ENCODE results near the gene POU2F1.

Gene POU2F1

DNA sequence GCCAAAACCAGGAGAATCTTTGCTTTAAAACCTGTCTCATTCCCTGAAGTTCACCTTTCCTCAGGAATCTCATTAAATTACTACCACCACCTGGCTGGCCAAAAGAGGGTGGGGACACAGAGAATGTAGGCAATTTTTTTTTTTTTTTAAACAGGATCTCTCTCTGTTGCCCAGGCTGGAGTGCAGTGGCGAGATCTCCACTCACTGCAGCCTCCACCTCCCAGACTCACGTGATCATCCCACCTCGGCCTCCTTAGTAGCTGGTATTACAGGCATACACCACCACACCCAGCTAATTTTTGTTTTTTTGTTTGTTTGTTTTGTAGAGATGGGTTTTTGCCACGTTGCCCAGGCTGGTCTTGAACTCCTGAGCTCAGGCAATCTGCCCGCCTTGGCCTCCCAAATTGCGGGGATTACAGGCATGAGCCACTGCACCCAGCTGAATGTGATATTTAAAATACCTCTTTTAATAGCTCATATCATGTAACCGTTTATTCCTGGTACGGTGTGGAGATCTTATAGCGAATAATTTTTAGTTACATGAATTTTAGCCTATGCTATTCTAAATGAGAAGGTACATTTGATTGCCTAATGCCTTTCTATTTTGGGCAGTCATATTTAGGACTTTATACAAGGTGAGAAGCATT, 84.5 kb downstream of the POU2F1 start:
- no peak overlapping the region for H3K27ac ChIP-seq
- TF ChIP-seq, protein P1, sequence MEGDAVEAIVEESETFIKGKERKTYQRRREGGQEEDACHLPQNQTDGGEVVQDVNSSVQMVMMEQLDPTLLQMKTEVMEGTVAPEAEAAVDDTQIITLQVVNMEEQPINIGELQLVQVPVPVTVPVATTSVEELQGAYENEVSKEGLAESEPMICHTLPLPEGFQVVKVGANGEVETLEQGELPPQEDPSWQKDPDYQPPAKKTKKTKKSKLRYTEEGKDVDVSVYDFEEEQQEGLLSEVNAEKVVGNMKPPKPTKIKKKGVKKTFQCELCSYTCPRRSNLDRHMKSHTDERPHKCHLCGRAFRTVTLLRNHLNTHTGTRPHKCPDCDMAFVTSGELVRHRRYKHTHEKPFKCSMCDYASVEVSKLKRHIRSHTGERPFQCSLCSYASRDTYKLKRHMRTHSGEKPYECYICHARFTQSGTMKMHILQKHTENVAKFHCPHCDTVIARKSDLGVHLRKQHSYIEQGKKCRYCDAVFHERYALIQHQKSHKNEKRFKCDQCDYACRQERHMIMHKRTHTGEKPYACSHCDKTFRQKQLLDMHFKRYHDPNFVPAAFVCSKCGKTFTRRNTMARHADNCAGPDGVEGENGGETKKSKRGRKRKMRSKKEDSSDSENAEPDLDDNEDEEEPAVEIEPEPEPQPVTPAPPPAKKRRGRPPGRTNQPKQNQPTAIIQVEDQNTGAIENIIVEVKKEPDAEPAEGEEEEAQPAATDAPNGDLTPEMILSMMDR (IDR thresholded peaks at IDR 0.05), result no peak
- no peaks in the 10 kb centered on the region for H3K27me3 ChIP-seq
- H3K36me3 ChIP-seq, result no peaks in the 10 kb centered on the region
- no peaks in the 10 kb centered on the region for H3K9me3 ChIP-seq
- H3K4me1 ChIP-seq (ENCODE audit: control insufficient read depth in 1 of 2, insufficient read depth in 1 of 2, low read depth in 1 of 2, low read length in 1 of 2), result peaks cover 0 to 3% of the 10 kb centered on the region in 2 experiments
- H3K4me3 ChIP-seq (ENCODE audit: low read depth in 1 of 2, low read length in 1 of 2), result no peak overlapping the region

DNA sequence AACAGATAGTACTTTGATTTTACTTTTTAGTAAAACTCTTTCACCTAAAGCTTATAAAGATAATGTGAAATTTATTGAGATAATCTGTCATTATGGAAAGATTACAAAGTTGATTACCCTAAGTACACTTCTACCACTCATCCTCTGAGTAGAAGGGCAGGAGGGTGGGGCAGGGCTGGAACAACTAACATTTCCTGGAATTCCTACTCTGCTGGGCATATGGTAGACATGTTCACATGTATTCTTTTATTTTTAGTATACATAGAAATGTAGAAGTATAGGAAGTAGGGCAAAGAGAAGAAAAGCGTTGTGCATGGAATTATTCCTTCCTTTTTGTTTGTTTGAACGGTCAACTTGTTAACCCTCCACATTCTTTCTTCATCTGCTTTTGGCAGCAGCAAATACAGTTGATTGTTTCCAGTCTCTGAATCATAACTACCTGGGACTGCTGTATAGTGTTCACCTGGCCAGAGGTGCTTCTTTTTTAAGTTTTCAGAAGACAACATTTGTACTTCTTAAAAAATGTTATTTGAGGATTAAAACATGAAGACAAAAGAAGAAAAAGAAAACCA, 85.1 kb downstream of the POU2F1 start:
- no peaks in the 10 kb centered on the region for H3K36me3 ChIP-seq
- no peaks in the 10 kb centered on the region for H3K9me3 ChIP-seq
- TF ChIP-seq, protein P1 (IDR thresholded peaks at IDR 0.05), result no peak
- H3K27me3 ChIP-seq, result no peaks in the 10 kb centered on the region
- no peak overlapping the region for H3K4me3 ChIP-seq (ENCODE audit: low read depth in 1 of 2, low read length in 1 of 2)
- peaks cover 0 to 3% of the 10 kb centered on the region in 2 experiments for H3K4me1 ChIP-seq (ENCODE audit: control insufficient read depth in 1 of 2, insufficient read depth in 1 of 2, low read depth in 1 of 2, low read length in 1 of 2)
- H3K27ac ChIP-seq, result no peak overlapping the region

GRCh38 chr1:167310732-167311131, 90.0 kb downstream of the POU2F1 start:
- no peaks in the 10 kb centered on the region for H3K36me3 ChIP-seq
- H3K27me3 ChIP-seq, result no peaks in the 10 kb centered on the region
- H3K4me3 ChIP-seq (ENCODE audit: low read depth in 1 of 2, low read length in 1 of 2), result no peak overlapping the region
- H3K9me3 ChIP-seq, result no peaks in the 10 kb centered on the region
- H3K4me1 ChIP-seq (ENCODE audit: control insufficient read depth in 1 of 2, insufficient read depth in 1 of 2, low read depth in 1 of 2, low read length in 1 of 2), result peaks cover 0 to 2% of the 10 kb centered on the region in 2 experiments
- no peak overlapping the region for H3K27ac ChIP-seq
- TF ChIP-seq, protein P1 (IDR thresholded peaks at IDR 0.05), result no peak

- H3K27ac ChIP-seq, result no peak overlapping the region
- H3K4me1 ChIP-seq (ENCODE audit: control insufficient read depth in 1 of 2, insufficient read depth in 1 of 2, low read depth in 1 of 2, low read length in 1 of 2), result no peaks in the 10 kb centered on the region
- H3K4me3 ChIP-seq (ENCODE audit: low read depth in 1 of 2, low read length in 1 of 2), result no peak overlapping the region
- peaks cover 8% of the 10 kb centered on the region for H3K9me3 ChIP-seq
- H3K27me3 ChIP-seq, result no peaks in the 10 kb centered on the region
- no peaks in the 10 kb centered on the region for H3K36me3 ChIP-seq
- TF ChIP-seq, protein P1 (IDR thresholded peaks at IDR 0.05), result no peak
These were observed 92.2 kb downstream of the POU2F1 start for GRCh38 chr1:167312871-167313270.

DNA sequence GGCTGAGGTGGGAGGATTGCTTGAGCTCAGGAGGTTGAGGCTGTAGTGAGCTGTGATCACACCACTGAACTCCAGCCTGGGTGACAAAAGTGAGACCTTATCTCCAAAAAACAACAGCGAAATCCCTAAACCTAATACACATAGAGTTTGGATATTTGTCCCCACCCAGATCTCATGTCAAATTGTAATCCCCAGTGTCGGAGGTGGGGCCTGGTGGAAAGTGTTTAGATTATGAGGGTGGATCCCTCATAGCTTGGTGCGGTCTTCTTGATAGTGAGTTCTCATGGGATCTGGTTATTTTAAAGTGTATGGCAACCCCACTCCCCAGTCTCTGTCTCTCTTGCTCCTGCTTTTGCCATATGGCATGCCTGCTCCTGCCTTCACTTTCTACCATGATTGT, 94.0 kb downstream of the POU2F1 start:
- Histone ChIP-seq H3K4me1 (ENCODE audit: control insufficient read depth in 1 of 2, insufficient read depth in 1 of 2, low read depth in 1 of 2, low read length in 1 of 2) (no peaks in the 10 kb centered on the region), H3K36me3 (no peaks in the 10 kb centered on the region), H3K9me3 (peaks cover 17% of the 10 kb centered on the region), H3K27ac (no peak overlapping the region), H3K27me3 (no peaks in the 10 kb centered on the region), H3K4me3 (ENCODE audit: low read depth in 1 of 2, low read length in 1 of 2) (no peak overlapping the region)
- TF ChIP-seq, protein P1 (IDR thresholded peaks at IDR 0.05), result no peak

Data from neutrophil (primary cell).